GM19452 (cell line): ENCODE measurements around the gene KLK7.

Experiments
- ATAC-seq: cut with Tn5 transposase; IDR thresholded peaks from one replicate; pipeline ENCODE4 v1.9.1; 2021; ENCODE audit not compliant: unreplicated experiment

KLK7 gene

DNA sequence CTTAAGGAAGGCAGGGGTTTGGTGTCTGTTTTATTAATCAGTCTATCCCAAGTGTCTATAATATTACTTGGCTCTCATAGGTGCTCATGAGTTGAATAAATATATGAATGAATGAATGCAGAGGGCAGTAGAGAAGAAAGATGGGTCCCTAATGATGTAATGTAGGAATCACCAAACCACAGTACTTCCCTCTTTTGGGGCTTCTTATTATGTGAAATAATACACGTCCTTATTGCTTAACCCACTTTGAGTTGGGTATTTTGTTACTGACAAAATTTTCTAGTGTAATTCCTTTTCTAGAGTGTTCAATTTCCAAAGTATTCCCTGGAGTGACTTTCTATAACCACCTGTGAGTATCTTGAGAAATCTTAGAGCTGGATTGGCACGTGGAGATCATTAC, 44.1 kb downstream of the KLK7 start:
- no peak for ATAC-seq

DNA sequence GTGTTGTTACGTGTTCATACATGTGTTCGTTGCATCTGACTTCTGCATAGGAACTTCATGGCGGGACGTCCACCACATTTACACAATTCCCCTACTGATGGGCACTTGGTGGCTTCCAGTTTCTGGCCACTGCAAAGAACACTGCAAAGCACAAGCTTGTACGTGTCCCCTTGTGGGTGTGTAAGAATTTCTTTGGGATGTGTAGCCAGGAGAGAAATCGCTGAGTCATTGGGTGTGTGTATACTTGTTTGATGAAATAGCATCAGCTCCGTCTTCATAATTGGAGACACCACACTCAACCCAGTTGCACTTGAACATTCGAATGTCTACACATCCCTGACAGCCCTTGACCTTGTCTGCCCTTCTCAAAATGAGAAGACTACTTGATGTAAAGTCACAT, 50.1 kb downstream of the KLK7 start:
- ATAC-seq = no peak

DNA sequence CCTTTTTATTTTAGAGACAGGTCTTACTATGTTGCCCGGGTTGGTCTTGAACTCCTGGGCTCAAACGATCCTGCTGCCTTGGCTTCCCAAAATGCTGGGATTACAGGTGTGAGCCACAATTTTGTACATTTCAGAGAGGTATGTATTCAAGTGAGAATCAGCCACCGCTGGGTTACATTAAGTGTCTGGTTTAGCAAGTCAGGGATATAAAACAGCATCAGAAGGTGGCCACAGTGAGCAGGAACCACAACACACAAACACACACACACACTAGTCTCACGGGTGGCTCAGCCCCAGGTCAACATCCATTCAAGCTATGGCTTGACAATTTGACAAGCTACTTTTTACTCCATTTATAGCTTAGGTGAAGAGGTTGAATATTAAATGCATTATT, 51.0 kb downstream of the KLK7 start:
- ATAC-seq = no peak

DNA sequence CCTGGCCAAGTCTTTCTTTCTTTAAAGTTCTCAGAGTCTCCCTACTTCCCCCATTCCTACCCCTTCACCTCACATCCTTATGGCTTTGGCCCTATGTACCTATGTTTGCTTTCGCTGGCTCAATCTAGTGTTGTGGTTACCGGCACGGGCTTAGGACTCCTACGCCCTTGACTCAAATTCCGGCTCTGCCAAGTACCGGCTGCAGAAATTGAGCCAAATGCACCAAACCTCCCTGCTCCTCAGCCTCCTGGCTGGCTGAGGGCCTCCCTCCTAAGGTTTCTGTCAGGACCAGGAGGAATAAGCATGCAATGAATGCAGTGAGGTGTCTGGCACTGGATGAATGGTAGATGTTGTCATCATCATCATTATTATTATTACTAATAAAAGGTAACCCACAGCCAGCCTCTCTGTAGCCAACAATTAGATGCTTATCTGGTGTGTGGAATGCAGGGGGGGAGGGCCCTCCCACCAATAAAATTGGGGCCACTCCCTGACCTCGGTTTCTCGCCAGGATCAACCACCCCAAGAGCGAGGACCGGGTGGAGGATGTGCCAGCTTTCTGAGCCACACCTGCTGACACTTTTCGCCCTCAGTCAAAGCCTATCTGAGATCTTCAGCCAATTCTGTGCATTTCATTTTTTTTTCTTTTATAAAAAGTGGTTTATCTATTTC, 51.6 kb downstream of the KLK7 start:
- ATAC-seq = no peak

DNA sequence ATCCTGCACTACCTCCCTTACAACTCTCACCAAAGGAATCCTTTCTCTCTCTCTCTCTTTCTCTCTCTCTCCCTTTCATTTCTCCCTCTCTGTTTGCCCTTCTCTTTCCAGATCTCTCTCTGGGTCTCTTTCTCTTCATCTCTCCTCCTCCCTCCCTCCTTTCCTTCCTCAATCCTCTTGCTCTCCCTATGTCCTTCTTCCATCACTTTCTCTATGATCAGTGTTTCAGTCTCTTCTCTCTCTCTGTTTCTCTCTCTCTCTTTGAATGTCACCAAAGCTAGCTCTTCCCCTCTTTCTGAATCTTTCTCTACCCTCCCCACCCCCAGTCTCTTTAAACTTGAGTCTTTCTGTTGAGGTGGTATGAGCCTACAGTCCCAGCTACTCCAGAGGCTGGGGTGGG, 52.7 kb downstream of the KLK7 start:
- ATAC-seq = no peak

DNA sequence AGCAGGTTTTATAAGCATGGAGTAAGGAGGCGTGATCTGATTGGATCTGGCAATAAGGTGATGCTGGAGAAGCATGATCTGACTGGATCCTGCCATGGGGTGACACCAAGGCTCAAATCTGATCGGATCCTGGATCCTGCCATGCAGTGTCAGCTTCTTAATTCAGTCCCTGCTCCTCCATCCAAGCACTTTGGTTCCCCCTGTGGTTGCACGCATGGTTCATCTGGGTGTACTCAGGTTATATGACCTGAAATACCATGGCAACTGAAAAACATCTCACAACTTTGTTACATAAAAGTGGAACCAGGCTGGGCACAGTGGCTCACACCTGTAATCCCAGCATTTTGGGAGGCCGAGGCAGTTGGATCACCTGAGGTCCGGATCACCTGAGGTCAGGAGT, 54.9 kb downstream of the KLK7 start:
- ATAC-seq = no peak
